ENCODE data around the gene CUEDC2. TPM values are rescaled to one million over a fixed set of nuclear protein-coding genes. Genes with fewer than 3 reads are reported as not detected.
A peak's percentile ranks its signal among the peaks of the same experiment; 100 is the strongest.
"Not testable (repeated sequence)": the region's sequence is repeated elsewhere in the genome, so short reads cannot be mapped to it uniquely, and the experiment has no call there.

CUEDC2 gene
- polyA plus RNA-seq, 1 donor = 38.7 TPM

GRCh38 chr10:102454662-102455487 lies 22.5 kb upstream of the CUEDC2 start:
- not testable (repeated sequence) for H3K9me3 ChIP-seq (ENCODE audit: control insufficient read depth, low read depth, low read length); DNase-seq; H3K4me3 ChIP-seq (ENCODE audit: low read length); H3K27me3 ChIP-seq (ENCODE audit: control insufficient read depth, insufficient read depth, low read length)
- Histone ChIP-seq H3K36me3 (ENCODE audit: control insufficient read depth, insufficient read depth, low read length) (peaks cover 11% of the 10 kb centered on the region), H3K4me1 (ENCODE audit: control insufficient read depth, insufficient read depth, low read length) (peaks cover 56% of the 10 kb centered on the region), H3K27ac (ENCODE audit: low read length) (peak overlapping the region; percentile 89)
- WGBS (ENCODE audit: insufficient coverage, low lambda C conversion rate) = no CpG with 5 or more reads among the region's 13 CpGs

- WGBS (ENCODE audit: insufficient coverage, low lambda C conversion rate) = no CpG with 5 or more reads among the region's 5 CpGs
- peak overlapping the region; percentile 27 for H3K27ac ChIP-seq (ENCODE audit: low read length)
- no peak for DNase-seq
- H3K27me3 ChIP-seq (ENCODE audit: control insufficient read depth, insufficient read depth, low read length) = no peaks in the 10 kb centered on the region
- peaks cover 60% of the 10 kb centered on the region for H3K4me1 ChIP-seq (ENCODE audit: control insufficient read depth, insufficient read depth, low read length)
- H3K9me3 ChIP-seq (ENCODE audit: control insufficient read depth, low read depth, low read length) = no peaks in the 10 kb centered on the region
- no peak overlapping the region for H3K4me3 ChIP-seq (ENCODE audit: low read length)
- H3K36me3 ChIP-seq (ENCODE audit: control insufficient read depth, insufficient read depth, low read length) = peaks cover 11% of the 10 kb centered on the region
Observed at GRCh38 chr10:102453502-102453901, 21.1 kb upstream of the CUEDC2 start.

DNA sequence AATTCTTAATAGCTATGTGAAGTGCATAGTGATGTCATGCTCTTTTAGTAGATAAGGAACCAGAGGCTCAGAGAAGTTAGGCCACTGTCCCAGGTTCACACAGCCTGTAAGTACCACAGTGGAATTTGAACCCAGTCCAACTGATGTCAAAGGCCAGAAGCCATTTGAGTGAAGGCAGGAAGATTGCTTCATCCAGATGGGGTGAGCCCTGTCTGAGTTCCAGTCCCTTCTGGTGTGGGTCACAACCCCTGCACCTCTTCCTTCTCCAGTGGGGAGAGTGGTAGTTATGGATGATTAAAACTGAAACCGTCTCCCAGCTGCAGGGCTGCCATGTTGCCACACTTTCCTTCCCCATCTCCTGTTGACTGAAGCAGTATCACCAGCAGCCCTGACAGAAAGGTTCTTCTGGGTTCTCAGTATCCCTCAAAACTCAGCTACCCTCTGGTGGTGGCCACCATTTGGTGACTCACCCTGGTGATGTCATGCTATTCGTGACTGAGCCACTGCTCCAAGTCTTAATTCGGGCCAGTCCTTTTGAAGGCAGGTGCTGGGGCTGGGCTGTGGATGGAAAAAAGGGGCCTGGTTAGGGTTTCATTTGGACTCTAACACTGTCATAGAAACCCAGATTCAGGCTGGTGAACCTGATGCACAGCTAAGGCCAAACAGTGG lies 20.4 kb upstream of the CUEDC2 start:
- peak overlapping the region; percentile 27 for H3K27ac ChIP-seq (ENCODE audit: low read length)
- H3K36me3 ChIP-seq (ENCODE audit: control insufficient read depth, insufficient read depth, low read length) = peaks cover 11% of the 10 kb centered on the region
- H3K27me3 ChIP-seq (ENCODE audit: control insufficient read depth, insufficient read depth, low read length) = no peaks in the 10 kb centered on the region
- no peak overlapping the region for H3K4me3 ChIP-seq (ENCODE audit: low read length)
- H3K9me3 ChIP-seq (ENCODE audit: control insufficient read depth, low read depth, low read length) = no peaks in the 10 kb centered on the region
- peaks cover 53% of the 10 kb centered on the region for H3K4me1 ChIP-seq (ENCODE audit: control insufficient read depth, insufficient read depth, low read length)
- DNase-seq = no peak
- WGBS (ENCODE audit: insufficient coverage, low lambda C conversion rate) = no CpG with 5 or more reads among the region's 3 CpGs

DNA sequence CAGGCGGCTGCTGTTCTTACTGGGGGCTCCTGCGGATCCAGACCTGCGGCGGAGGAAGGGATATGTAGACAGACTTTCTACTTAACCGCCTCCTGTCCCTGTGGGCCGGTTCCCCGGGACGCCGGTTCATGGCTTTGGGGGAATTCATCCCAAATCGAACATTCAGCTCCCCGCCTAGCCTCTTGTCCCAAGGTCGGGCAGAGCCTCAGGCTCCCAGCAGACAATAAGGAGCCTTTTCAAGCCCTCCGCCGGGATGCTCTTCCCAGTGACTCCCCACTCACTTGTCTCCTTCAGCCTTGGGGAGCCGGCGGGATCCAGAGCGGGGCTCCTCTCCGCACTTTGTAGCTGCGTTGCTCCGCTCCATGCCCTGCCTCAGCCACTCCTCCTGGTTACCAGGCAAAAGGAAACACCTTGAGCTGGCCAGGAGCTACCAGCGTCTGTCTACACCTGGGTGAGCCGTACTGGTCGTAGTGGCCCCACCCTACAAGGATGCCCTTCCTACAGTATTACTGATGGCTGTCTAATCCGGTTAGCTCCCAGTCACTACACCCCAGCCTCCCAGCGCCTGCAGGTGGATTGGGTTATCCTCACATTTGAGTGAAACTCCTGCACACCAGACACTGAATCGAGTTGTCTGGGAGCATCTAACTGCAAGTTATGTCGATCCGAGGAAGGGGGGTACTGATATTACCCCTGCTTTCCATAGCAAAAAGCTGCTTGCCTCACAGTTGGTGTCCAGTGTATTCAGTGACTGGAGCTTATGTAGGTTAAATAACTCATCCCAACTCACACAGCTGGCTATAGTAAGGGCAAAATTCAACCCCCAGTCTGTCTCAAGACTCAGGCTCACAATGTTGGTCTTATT lies 19.0 kb upstream of the CUEDC2 start, which contains the start of gene C10orf95:
C10orf95 (minus strand) TSS at position 439 of the 865 bp plus-strand sequence. CDS start 450 bp downstream, outside the sequence.
- H3K9me3 ChIP-seq (ENCODE audit: control insufficient read depth, low read depth, low read length) = no peaks in the 10 kb centered on the region
- H3K4me1 ChIP-seq (ENCODE audit: control insufficient read depth, insufficient read depth, low read length) = peaks cover 43% of the 10 kb centered on the region
- no peaks in the 10 kb centered on the region for H3K27me3 ChIP-seq (ENCODE audit: control insufficient read depth, insufficient read depth, low read length)
- H3K4me3 ChIP-seq (ENCODE audit: low read length) = peak within 1 kb of the TSS; percentile 79
- peaks cover 10% of the 10 kb centered on the region for H3K36me3 ChIP-seq (ENCODE audit: control insufficient read depth, insufficient read depth, low read length)
- peak in 1 of 2 donors; percentile 64 for DNase-seq
- no CpG with 5 or more reads among the region's 28 CpGs for WGBS (ENCODE audit: insufficient coverage, low lambda C conversion rate)
- peak within 1 kb of the TSS; percentile 91 for H3K27ac ChIP-seq (ENCODE audit: low read length)

- no peaks in the 10 kb centered on the region for H3K9me3 ChIP-seq (ENCODE audit: control insufficient read depth, low read depth, low read length)
- H3K4me1 ChIP-seq (ENCODE audit: control insufficient read depth, insufficient read depth, low read length) = peaks cover 36% of the 10 kb centered on the region
- no peaks in the 10 kb centered on the region for H3K27me3 ChIP-seq (ENCODE audit: control insufficient read depth, insufficient read depth, low read length)
- peak; percentile 92 to 96 for DNase-seq
- no CpG with 5 or more reads among the region's 104 CpGs for WGBS (ENCODE audit: insufficient coverage, low lambda C conversion rate)
- H3K36me3 ChIP-seq (ENCODE audit: control insufficient read depth, insufficient read depth, low read length) = peaks cover 8% of the 10 kb centered on the region
- H3K4me3 ChIP-seq (ENCODE audit: low read length) = peak overlapping the region; percentile 79
- peak overlapping the region; percentile 93 for H3K27ac ChIP-seq (ENCODE audit: low read length)
Observed at GRCh38 chr10:102450374-102451104, 18.2 kb upstream of the CUEDC2 start.

- no peaks in the 10 kb centered on the region for H3K27me3 ChIP-seq (ENCODE audit: control insufficient read depth, insufficient read depth, low read length)
- no peaks in the 10 kb centered on the region for H3K9me3 ChIP-seq (ENCODE audit: control insufficient read depth, low read depth, low read length)
- no peak for DNase-seq
- H3K4me3 ChIP-seq (ENCODE audit: low read length) = peak overlapping the region; percentile 66
- peak overlapping the region; percentile 93 for H3K27ac ChIP-seq (ENCODE audit: low read length)
- H3K4me1 ChIP-seq (ENCODE audit: control insufficient read depth, insufficient read depth, low read length) = peaks cover 32% of the 10 kb centered on the region
- no CpG with 5 or more reads among the region's 11 CpGs for WGBS (ENCODE audit: insufficient coverage, low lambda C conversion rate)
- H3K36me3 ChIP-seq (ENCODE audit: control insufficient read depth, insufficient read depth, low read length) = peaks cover 8% of the 10 kb centered on the region
Observed at GRCh38 chr10:102450124-102450373, 17.7 kb upstream of the CUEDC2 start.

GRCh38 chr10:102449321-102450123 lies 17.1 kb upstream of the CUEDC2 start:
- H3K9me3 ChIP-seq (ENCODE audit: control insufficient read depth, low read depth, low read length) = no peaks in the 10 kb centered on the region
- H3K27me3 ChIP-seq (ENCODE audit: control insufficient read depth, insufficient read depth, low read length) = no peaks in the 10 kb centered on the region
- no CpG with 5 or more reads among the region's 30 CpGs for WGBS (ENCODE audit: insufficient coverage, low lambda C conversion rate)
- H3K4me3 ChIP-seq (ENCODE audit: low read length) = peak overlapping the region; percentile 66
- H3K27ac ChIP-seq (ENCODE audit: low read length) = peak overlapping the region; percentile 93
- peaks cover 8% of the 10 kb centered on the region for H3K36me3 ChIP-seq (ENCODE audit: control insufficient read depth, insufficient read depth, low read length)
- peaks cover 26% of the 10 kb centered on the region for H3K4me1 ChIP-seq (ENCODE audit: control insufficient read depth, insufficient read depth, low read length)
- peak; percentile 84 to 88 for DNase-seq

DNA sequence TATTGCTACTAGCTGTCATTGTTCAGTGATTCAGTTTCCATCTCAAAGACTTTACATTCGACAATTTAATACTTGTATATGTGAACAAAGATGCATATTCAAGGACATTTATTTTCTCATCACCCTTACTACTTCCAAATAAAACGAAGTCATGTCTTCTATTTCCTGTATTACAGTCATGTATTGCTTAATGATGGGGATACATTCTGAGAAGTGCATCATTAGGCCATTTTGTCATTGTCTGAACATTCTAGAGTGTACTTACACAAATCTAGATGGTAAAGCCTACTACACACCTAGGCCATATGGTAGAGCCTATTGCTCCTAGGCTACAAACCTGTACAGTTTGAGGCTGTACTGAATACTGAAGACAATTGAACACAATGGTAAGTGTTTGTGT lies 12.5 kb upstream of the CUEDC2 start:
- no peaks in the 10 kb centered on the region for H3K36me3 ChIP-seq (ENCODE audit: control insufficient read depth, insufficient read depth, low read length)
- no peak overlapping the region for H3K27ac ChIP-seq (ENCODE audit: low read length)
- no peaks in the 10 kb centered on the region for H3K27me3 ChIP-seq (ENCODE audit: control insufficient read depth, insufficient read depth, low read length)
- no peak for DNase-seq
- 100% methylated on average over 2 of the region's 2 CpGs for WGBS (ENCODE audit: insufficient coverage, low lambda C conversion rate)
- no peak overlapping the region for H3K4me3 ChIP-seq (ENCODE audit: low read length)
- peaks cover 5% of the 10 kb centered on the region for H3K4me1 ChIP-seq (ENCODE audit: control insufficient read depth, insufficient read depth, low read length)
- H3K9me3 ChIP-seq (ENCODE audit: control insufficient read depth, low read depth, low read length) = no peaks in the 10 kb centered on the region

DNA sequence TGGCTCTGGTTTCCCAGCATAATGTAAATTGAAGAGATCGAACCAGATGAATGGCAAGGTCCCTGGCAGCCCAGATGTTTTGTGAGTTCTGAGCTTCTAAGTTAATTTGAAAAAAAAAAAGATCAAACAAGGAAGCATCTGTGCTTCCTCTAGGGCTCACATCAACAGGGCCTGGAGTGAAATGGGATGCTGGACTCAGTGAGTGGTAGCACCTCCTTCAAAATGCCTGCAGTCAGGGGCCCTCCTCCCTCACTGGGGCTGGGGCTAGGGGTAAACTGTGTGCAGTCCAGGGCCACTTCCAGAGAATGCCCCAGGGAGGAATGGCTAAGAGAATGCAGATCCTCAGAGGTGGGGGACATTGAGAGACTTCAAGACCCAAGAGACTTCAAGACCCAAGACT lies 6.0 kb upstream of the CUEDC2 start:
- peaks cover 22% of the 10 kb centered on the region for H3K4me1 ChIP-seq (ENCODE audit: control insufficient read depth, insufficient read depth, low read length)
- H3K9me3 ChIP-seq (ENCODE audit: control insufficient read depth, low read depth, low read length) = no peaks in the 10 kb centered on the region
- no peak overlapping the region for H3K4me3 ChIP-seq (ENCODE audit: low read length)
- no peaks in the 10 kb centered on the region for H3K27me3 ChIP-seq (ENCODE audit: control insufficient read depth, insufficient read depth, low read length)
- H3K36me3 ChIP-seq (ENCODE audit: control insufficient read depth, insufficient read depth, low read length) = no peaks in the 10 kb centered on the region
- DNase-seq = no peak
- no peak overlapping the region for H3K27ac ChIP-seq (ENCODE audit: low read length)
- WGBS (ENCODE audit: insufficient coverage, low lambda C conversion rate) = no CpG with 5 or more reads among the region's 1 CpG

Measured in large intestine (tissue), 3 donors.